Measurements from ENCODE around the gene SLC35F3. TPM values are rescaled to one million over a fixed set of nuclear protein-coding genes. Genes with fewer than 3 reads are reported as not detected.

The SLC35F3 gene
- total RNA-seq, 2 donors from 2014 or later, result not detected

DNA sequence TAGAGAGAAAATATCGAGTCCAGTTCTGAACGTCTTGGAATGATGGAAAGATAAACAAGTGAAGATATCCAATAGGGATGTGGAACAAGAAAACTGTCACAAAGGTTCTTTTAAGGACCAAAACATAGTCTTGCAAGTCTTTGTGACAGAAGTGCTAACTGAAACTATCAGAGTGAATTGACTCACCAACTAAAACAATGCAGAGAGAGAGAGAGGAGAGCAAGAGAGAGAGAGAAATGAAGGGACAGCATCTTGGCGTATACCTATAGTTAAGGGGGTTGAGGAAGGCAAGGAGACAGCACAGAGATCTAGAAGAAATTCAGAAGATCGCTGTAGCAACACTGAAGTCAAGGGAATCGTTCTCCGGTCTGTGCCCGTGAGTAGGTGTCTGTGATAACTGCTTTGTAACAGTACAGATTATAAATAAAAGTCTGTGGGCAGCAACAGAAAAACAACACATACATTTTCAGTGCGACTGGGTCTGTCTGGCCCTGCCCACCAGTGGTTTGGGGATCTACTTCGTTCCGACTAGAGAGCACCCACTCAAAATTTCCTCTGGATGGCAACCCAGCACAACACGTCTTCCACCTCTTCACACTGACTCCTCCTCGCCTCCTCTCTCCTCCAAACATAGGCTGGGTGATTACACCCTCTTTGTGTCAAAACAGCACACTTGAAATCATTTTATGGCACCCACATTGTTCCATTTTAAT, 464.0 kb downstream of the SLC35F3 start:
- no peaks in the 10 kb centered on the region for H3K27me3 ChIP-seq
- H3K4me3 ChIP-seq, result no peak overlapping the region
- DNase-seq (ENCODE audit: low spot score), result no peak
- no peak for TF ChIP-seq CTCF (IDR thresholded peaks at IDR 0.05)
- H3K4me1 ChIP-seq, result no peaks in the 10 kb centered on the region
- no peaks in the 10 kb centered on the region for H3K9me3 ChIP-seq
- no peaks in the 10 kb centered on the region for H3K36me3 ChIP-seq
- no peak overlapping the region for H3K27ac ChIP-seq

DNA sequence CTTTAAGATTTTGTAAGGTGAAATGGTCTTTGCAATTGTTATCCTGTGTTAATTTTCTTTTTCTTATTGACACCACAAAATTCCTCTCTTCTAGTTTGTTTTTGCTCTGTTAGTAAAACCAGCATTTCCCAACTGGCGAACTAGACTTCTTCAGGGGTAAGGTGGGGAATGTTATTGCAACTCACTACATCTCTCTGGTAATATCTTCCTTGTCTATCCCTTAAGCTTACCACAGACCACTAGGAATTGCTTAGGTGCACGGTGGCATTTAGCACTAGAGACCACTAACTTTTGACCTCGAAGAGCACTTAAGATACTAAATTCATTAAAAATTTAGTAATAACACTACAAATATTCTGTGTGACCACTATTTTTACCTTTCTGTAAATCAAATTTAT, 464.6 kb downstream of the SLC35F3 start:
- no peaks in the 10 kb centered on the region for H3K27me3 ChIP-seq
- H3K36me3 ChIP-seq, result no peaks in the 10 kb centered on the region
- no peaks in the 10 kb centered on the region for H3K9me3 ChIP-seq
- H3K27ac ChIP-seq, result no peak overlapping the region
- H3K4me3 ChIP-seq, result no peak overlapping the region
- no peak for TF ChIP-seq CTCF (IDR thresholded peaks at IDR 0.05)
- peaks cover 0 to under 1% of the 10 kb centered on the region in 2 donors for H3K4me1 ChIP-seq
- no peak for DNase-seq (ENCODE audit: low spot score)

GRCh38 chr1:234369784-234370183, 465.3 kb downstream of the SLC35F3 start:
- Histone ChIP-seq H3K27ac (no peak overlapping the region), H3K9me3 (no peaks in the 10 kb centered on the region), H3K36me3 (no peaks in the 10 kb centered on the region), H3K4me1 (peaks cover 0 to 8% of the 10 kb centered on the region in 2 donors), H3K27me3 (no peaks in the 10 kb centered on the region), H3K4me3 (no peak overlapping the region)
- TF ChIP-seq CTCF (IDR thresholded peaks at IDR 0.05), result no peak
- DNase-seq (ENCODE audit: low spot score), result no peak

- Histone ChIP-seq H3K36me3 (peaks cover 8% of the 10 kb centered on the region), H3K27me3 (no peaks in the 10 kb centered on the region), H3K9me3 (no peaks in the 10 kb centered on the region), H3K27ac (no peak overlapping the region), H3K4me3 (no peak overlapping the region), H3K4me1 (peaks cover 0 to 9% of the 10 kb centered on the region in 2 donors)
- DNase-seq (ENCODE audit: low spot score), result no peak
- TF ChIP-seq CTCF (IDR thresholded peaks at IDR 0.05), result no peak
Observed at GRCh38 chr1:234371414-234371813, 466.9 kb downstream of the SLC35F3 start.

DNA sequence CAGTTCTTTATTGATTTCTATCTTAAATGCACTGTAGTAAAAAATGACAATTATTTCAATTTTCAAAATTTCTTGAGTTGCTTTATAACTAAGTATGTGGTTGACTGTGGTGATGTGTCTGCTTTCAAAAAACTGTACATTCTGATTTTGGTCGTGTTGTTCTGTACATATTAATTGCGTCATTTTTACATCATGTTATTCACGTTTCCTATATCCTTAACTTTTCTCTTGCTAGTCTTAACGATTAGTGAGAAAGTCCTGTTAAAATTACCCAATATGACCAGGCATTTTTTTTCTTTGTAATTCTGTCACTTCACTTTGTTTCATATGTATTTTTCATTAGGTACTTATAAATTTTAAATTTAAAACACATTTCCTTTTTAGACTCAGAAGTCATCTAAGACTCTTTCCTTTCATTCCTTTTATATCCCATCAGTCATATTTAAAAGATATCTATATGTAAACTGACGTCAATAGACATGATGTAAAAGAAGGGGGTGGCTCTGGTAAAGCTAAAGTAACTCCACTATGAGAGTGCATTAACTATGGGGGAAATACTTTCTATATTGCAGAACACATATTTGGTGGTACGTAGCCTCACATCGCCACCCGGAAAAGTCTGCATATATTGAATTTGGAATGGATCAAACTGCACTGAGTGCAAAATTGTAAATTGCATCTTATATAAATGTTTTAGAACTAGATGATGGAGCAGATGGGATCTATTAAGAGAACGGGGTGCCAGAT, 467.7 kb downstream of the SLC35F3 start:
- Histone ChIP-seq H3K4me1 (peaks cover 0 to 9% of the 10 kb centered on the region in 2 donors), H3K9me3 (no peaks in the 10 kb centered on the region), H3K36me3 (peaks cover 12% of the 10 kb centered on the region), H3K27me3 (no peaks in the 10 kb centered on the region), H3K27ac (peak overlapping the region in 1 of 2 donors; percentile 94), H3K4me3 (peak overlapping the region; percentile 75 to 91)
- DNase-seq (ENCODE audit: low spot score), result no peak
- no peak for TF ChIP-seq CTCF (IDR thresholded peaks at IDR 0.05)

All from right atrium auricular region (tissue), 2 donors.